Measurements from ENCODE around the gene P2RY2.
A peak's percentile ranks its signal among the peaks of the same experiment; 100 is the strongest.

The P2RY2 gene

GRCh38 chr11:73218106-73218829, at the start of gene P2RY2:
Gene P2RY2 (plus strand): TSS chr11:73218281. CDS start chr11:73234160, 15,879 bp downstream.
- intact Hi-C loops (cut with DNase I), result no loop called here
- DNase-seq, result peak in 5 of 10 donors; percentile 20 to 89 (median 45)

- intact Hi-C loops (cut with DNase I), result no loop called here
- DNase-seq, result peak in 1 of 10 donors; percentile 46
Observed at GRCh38 chr11:73168925-73169579, 49.0 kb upstream of the P2RY2 start.

- intact Hi-C loops (cut with DNase I), result no loop called here
- DNase-seq, result no peak
Observed at GRCh38 chr11:73170140-73170539, 47.9 kb upstream of the P2RY2 start.

GRCh38 chr11:73171436-73172161, 46.5 kb upstream of the P2RY2 start:
- intact Hi-C loops (cut with DNase I), result no loop called here

GRCh38 chr11:73172992-73173656, 45.0 kb upstream of the P2RY2 start:
- DNase-seq, result no peak
- intact Hi-C loops (cut with DNase I), result no loop called here

More at GRCh38 chr11:73171436-73172161, 46.5 kb upstream of the P2RY2 start:
- DNase-seq, result no peak

GRCh38 chr11:73173755-73174494, 44.2 kb upstream of the P2RY2 start:
- intact Hi-C loops (cut with DNase I), result no loop called here
- peak in 1 of 10 donors; percentile 50 for DNase-seq

GRCh38 chr11:73174495-73174791, 43.6 kb upstream of the P2RY2 start:
- DNase-seq, result no peak
- intact Hi-C loops (cut with DNase I), result no loop called here

- DNase-seq, result no peak
- intact Hi-C loops (cut with DNase I), result loop anchor here (5.0 kb wide), 1 partner anchor 33 kb away; the partner anchor contains the start of gene FCHSD2
Observed at GRCh38 chr11:73175551-73176144, 42.4 kb upstream of the P2RY2 start.

- intact Hi-C loops (cut with DNase I), result loop anchor here (5.0 kb wide), 1 partner anchor 34 kb away; the partner anchor contains the start of gene FCHSD2
Observed at GRCh38 chr11:73176145-73176873, 41.8 kb upstream of the P2RY2 start.

GRCh38 chr11:73176874-73177155, 41.3 kb upstream of the P2RY2 start:
- intact Hi-C loops (cut with DNase I), result loop anchor here (5.0 kb wide), 1 partner anchor 35 kb away; the partner anchor contains the start of gene FCHSD2

More at GRCh38 chr11:73176145-73176873, 41.8 kb upstream of the P2RY2 start:
- DNase-seq, result peak in 1 of 10 donors; percentile 70

GRCh38 chr11:73177380-73177777, 40.7 kb upstream of the P2RY2 start:
- peak in 8 of 10 donors; percentile 8 to 92 (median 44) for DNase-seq
- intact Hi-C loops (cut with DNase I), result loop anchor here (5.0 kb wide), 1 partner anchor 35 kb away; the partner anchor contains the start of gene FCHSD2

More at GRCh38 chr11:73176874-73177155, 41.3 kb upstream of the P2RY2 start:
- DNase-seq, result no peak

- intact Hi-C loops (cut with DNase I), result loop anchor here (1.0 to 5.0 kb wide), 3 partner anchors 36 to 453 kb away; partner anchors contain the start of gene FCHSD2
- DNase-seq, result peak; percentile 51 to 97 (median 83)
Observed at GRCh38 chr11:73177778-73178539, 40.1 kb upstream of the P2RY2 start.

- intact Hi-C loops (cut with DNase I), result loop anchor here (1.0 to 5.0 kb wide), 3 partner anchors 36 to 453 kb away; partner anchors contain the start of gene FCHSD2
- DNase-seq, result peak in 1 of 10 donors; percentile 27
Observed at GRCh38 chr11:73178681-73179080, 39.4 kb upstream of the P2RY2 start.

- intact Hi-C loops (cut with DNase I), result no loop called here
- peak in 1 of 10 donors; percentile 22 for DNase-seq
Observed at GRCh38 chr11:73182824-73183321, 35.2 kb upstream of the P2RY2 start.

- intact Hi-C loops (cut with DNase I), result loop anchor here (1.0 to 2.0 kb wide), 2 partner anchors 58 to 104 kb away; no protein-coding TSS in a partner anchor
- peak in 7 of 10 donors; percentile 32 to 92 (median 63) for DNase-seq
Observed at GRCh38 chr11:73184953-73185671, 33.0 kb upstream of the P2RY2 start.

GRCh38 chr11:73185680-73186293, 32.3 kb upstream of the P2RY2 start:
- DNase-seq, result peak in 1 of 10 donors; percentile 52
- intact Hi-C loops (cut with DNase I), result loop anchor here (1.0 to 2.0 kb wide), 2 partner anchors 57 to 104 kb away; no protein-coding TSS in a partner anchor

Data from posterior cingulate gyrus (tissue), 11 donors.